ENCODE measurements around the gene CCDC112.
"Not testable (repeated sequence)": the region's sequence is repeated elsewhere in the genome, so short reads cannot be mapped to it uniquely, and the experiment has no call there.

The CCDC112 gene

GRCh38 chr5:115337882-115338281 is 41.4 kb upstream of the CCDC112 start:
- no peak overlapping the region for H3K4me3 ChIP-seq (ENCODE audit: low read depth, low read length)
- no peak for DNase-seq (ENCODE audit: low read depth)
- no peak for TF ChIP-seq CTCF (IDR thresholded peaks at IDR 0.05; ENCODE audit: insufficient read depth, low read depth, low read length, missing control alignments)

GRCh38 chr5:115336964-115337363 is 40.5 kb upstream of the CCDC112 start:
- no peak for TF ChIP-seq CTCF (IDR thresholded peaks at IDR 0.05; ENCODE audit: insufficient read depth, low read depth, low read length, missing control alignments)
- DNase-seq (ENCODE audit: low read depth) = no peak
- H3K4me3 ChIP-seq (ENCODE audit: low read depth, low read length) = no peak overlapping the region

- TF ChIP-seq CTCF (IDR thresholded peaks at IDR 0.05; ENCODE audit: insufficient read depth, low read depth, low read length, missing control alignments) = no peak
- no peak overlapping the region for H3K4me3 ChIP-seq (ENCODE audit: low read depth, low read length)
- DNase-seq (ENCODE audit: low read depth) = no peak
Observed at GRCh38 chr5:115336201-115336720, 39.8 kb upstream of the CCDC112 start.

GRCh38 chr5:115335301-115335700 is 38.8 kb upstream of the CCDC112 start:
- TF ChIP-seq CTCF (IDR thresholded peaks at IDR 0.05; ENCODE audit: insufficient read depth, low read depth, low read length, missing control alignments) = no peak

GRCh38 chr5:115333164-115333563 is 36.7 kb upstream of the CCDC112 start:
- H3K4me3 ChIP-seq (ENCODE audit: low read depth, low read length) = no peak overlapping the region
- peak; percentile 62 for DNase-seq (ENCODE audit: low read depth)
- no peak for TF ChIP-seq CTCF (IDR thresholded peaks at IDR 0.05; ENCODE audit: insufficient read depth, low read depth, low read length, missing control alignments)

More at GRCh38 chr5:115335301-115335700, 38.8 kb upstream of the CCDC112 start:
- DNase-seq (ENCODE audit: low read depth) = no peak
- no peak overlapping the region for H3K4me3 ChIP-seq (ENCODE audit: low read depth, low read length)

- no peak for DNase-seq (ENCODE audit: low read depth)
- TF ChIP-seq CTCF (IDR thresholded peaks at IDR 0.05; ENCODE audit: insufficient read depth, low read depth, low read length, missing control alignments) = no peak
- H3K4me3 ChIP-seq (ENCODE audit: low read depth, low read length) = no peak overlapping the region
Observed at GRCh38 chr5:115330830-115331229, 34.4 kb upstream of the CCDC112 start.

GRCh38 chr5:115329475-115329874 is 33.0 kb upstream of the CCDC112 start:
- no peak for TF ChIP-seq CTCF (IDR thresholded peaks at IDR 0.05; ENCODE audit: insufficient read depth, low read depth, low read length, missing control alignments)
- DNase-seq (ENCODE audit: low read depth) = no peak

GRCh38 chr5:115328617-115329274 is 32.3 kb upstream of the CCDC112 start:
- peak; percentile 55 for DNase-seq (ENCODE audit: low read depth)
- H3K4me3 ChIP-seq (ENCODE audit: low read depth, low read length) = not testable (repeated sequence)

More at GRCh38 chr5:115329475-115329874, 33.0 kb upstream of the CCDC112 start:
- no peak overlapping the region for H3K4me3 ChIP-seq (ENCODE audit: low read depth, low read length)

Data from GM12865 (cell line).